ENCODE data around the gene RTN4R. TPM values are rescaled to one million over a fixed set of nuclear protein-coding genes. Genes with fewer than 3 reads are reported as not detected.
"Not testable (repeated sequence)": the region's sequence is repeated elsewhere in the genome, so short reads cannot be mapped to it uniquely, and the experiment has no call there.

The RTN4R gene
- 10 to 100 TPM in 2 of 6 donors, 1 to 10 TPM in 4; 2.6 to 13.0 (median 9.0) TPM for total RNA-seq

DNA sequence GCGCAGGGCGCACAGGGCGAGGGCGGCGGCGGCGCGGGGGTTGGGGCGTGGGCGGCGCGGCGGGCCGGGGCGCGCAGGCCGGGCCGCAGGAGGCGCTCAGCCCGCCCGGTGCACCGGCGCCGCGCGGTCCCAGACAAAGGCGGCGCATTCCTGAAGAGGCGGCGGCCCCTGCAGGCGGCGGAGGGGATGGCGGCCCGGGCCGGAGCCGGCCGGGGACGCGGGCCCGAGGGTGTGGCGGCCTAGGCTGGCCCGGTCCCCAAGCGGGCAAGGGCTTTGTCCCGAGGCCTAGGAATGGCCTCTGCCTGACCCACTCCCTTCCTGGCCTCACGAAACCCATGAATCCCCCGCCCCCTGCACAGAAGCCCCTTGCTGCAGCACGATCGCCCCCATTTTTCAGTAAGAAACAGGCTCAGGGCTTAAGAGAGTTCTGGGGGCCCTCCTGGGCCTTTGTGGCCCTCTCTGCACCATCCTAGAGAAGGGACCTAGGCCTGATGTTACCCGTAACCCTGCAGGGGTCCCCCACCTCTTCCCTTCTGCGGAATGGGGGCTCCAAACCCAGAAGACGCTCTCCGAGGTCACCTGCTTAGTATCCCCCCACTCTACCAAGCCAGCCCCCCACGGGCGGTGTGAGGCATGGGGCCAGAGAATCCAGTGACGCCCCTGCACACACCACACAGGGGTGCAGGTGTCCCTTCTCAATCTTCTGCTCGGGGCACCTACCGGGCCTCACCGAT, at the start of gene RTN4R:
TSS of gene RTN4R (minus strand) at position 40 of the 734 bp plus-strand sequence. CDS start 226 bp downstream, outside the sequence.
- no peaks in the 10 kb centered on the region for H3K9me3 ChIP-seq
- WGBS, 2 donors, result 72 to 87% methylated on average over 3 to 14 of the region's 58 CpGs
- H3K27me3 ChIP-seq, result no peaks in the 10 kb centered on the region
- peaks cover 13 to 20% (median 14%) of the 10 kb centered on the region in 4 donors for H3K4me1 ChIP-seq
- peak within 1 kb of the TSS; percentile 6 to 66 (median 60) for H3K4me3 ChIP-seq
- TF ChIP-seq, protein P1, sequence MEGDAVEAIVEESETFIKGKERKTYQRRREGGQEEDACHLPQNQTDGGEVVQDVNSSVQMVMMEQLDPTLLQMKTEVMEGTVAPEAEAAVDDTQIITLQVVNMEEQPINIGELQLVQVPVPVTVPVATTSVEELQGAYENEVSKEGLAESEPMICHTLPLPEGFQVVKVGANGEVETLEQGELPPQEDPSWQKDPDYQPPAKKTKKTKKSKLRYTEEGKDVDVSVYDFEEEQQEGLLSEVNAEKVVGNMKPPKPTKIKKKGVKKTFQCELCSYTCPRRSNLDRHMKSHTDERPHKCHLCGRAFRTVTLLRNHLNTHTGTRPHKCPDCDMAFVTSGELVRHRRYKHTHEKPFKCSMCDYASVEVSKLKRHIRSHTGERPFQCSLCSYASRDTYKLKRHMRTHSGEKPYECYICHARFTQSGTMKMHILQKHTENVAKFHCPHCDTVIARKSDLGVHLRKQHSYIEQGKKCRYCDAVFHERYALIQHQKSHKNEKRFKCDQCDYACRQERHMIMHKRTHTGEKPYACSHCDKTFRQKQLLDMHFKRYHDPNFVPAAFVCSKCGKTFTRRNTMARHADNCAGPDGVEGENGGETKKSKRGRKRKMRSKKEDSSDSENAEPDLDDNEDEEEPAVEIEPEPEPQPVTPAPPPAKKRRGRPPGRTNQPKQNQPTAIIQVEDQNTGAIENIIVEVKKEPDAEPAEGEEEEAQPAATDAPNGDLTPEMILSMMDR (IDR thresholded peaks at IDR 0.05), result peak; percentile 77 to 97 (median 92)
- no peak for TF ChIP-seq EP300 (IDR thresholded peaks at IDR 0.05)
- ATAC-seq (ENCODE audit: low FRiP score in 2 of 2), result peak; percentile 69 to 83
- DNase-seq, result peak; percentile 58 to 95
- H3K27ac ChIP-seq, result peak within 1 kb of the TSS in 1 of 4 donors; percentile 73
- no peaks in the 10 kb centered on the region for H3K36me3 ChIP-seq

DNA sequence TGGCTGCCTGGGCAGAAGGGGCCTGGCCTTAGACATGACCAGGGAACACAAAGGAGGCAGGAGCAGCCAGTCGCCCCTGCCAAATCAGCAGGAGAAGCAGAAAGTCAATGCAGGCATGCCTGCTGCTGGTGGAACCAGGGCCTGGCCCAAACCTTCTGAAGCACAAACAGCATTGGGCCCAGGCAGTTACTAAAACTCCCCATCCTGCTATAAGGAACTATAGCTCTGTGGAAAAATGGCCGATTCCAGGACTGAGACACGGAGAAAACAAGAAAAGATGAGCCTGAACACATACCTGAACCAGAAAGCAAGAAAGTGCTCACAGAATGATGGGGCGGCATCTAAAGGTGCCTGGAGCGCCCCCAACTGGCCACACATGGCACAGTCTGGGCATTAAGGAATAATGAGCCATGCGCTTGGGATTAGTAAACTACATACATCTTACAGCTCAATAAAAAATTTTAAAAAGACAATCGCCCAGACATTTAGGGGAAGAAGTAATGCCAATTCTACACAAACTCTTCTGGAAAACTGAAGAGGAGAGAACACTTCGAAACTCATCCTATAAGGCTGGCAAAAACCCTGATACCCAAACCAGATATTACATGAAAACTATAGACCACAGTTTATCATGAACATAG, 49.4 kb upstream of the RTN4R start:
- not testable (repeated sequence) for H3K4me3 ChIP-seq; H3K36me3 ChIP-seq; H3K9me3 ChIP-seq; H3K27me3 ChIP-seq; H3K27ac ChIP-seq; ATAC-seq (ENCODE audit: low FRiP score in 2 of 2)
- WGBS, 2 donors, result 54 to 62% methylated on average over 8 of the region's 8 CpGs
- H3K4me1 ChIP-seq, result peaks cover 25 to 41% (median 29%) of the 10 kb centered on the region in 4 donors
- peak in 1 of 2 donors; percentile 21 for DNase-seq
- TF ChIP-seq, protein P1 (IDR thresholded peaks at IDR 0.05), result peak in 5 of 6 experiments; percentile 16 to 43 (median 32)

DNA sequence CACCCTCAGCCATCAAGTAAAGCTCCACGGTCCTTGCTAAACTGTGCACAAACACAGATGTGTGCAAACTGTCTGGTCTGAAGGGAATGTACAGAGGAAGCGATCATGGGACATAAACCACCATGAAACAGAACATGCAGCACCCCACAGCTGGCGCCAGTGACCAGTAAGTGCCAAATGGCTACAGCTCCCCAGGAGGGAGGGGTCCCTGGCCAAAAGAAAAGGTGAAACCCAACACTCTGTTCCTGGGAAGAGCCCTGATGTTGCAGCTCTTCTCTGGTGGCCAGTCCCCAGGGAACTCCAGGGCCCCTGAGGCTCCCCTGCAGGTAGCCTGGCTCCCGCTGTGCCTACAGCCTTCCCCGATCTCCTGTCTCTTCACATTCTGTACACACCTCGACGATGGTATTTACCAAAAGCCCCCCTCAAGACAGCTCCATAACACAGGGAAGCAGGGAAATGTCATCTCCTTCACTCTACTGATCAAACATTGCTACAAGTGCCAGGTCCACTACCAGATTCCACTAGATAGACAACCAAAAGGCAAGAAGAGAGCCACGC, 48.8 kb upstream of the RTN4R start:
- WGBS, 2 donors, result 91 to 93% methylated on average over 8 of the region's 8 CpGs
- Histone ChIP-seq H3K27ac (no peak overlapping the region), H3K4me3 (no peak overlapping the region), H3K27me3 (no peaks in the 10 kb centered on the region), H3K9me3 (no peaks in the 10 kb centered on the region), H3K36me3 (peaks cover 0 to 8% (median 2%) of the 10 kb centered on the region in 4 donors), H3K4me1 (peaks cover 25 to 41% (median 29%) of the 10 kb centered on the region in 4 donors)
- TF ChIP-seq, protein P1 (IDR thresholded peaks at IDR 0.05), result no peak
- DNase-seq, result no peak
- no peak for ATAC-seq (ENCODE audit: low FRiP score in 2 of 2)

DNA sequence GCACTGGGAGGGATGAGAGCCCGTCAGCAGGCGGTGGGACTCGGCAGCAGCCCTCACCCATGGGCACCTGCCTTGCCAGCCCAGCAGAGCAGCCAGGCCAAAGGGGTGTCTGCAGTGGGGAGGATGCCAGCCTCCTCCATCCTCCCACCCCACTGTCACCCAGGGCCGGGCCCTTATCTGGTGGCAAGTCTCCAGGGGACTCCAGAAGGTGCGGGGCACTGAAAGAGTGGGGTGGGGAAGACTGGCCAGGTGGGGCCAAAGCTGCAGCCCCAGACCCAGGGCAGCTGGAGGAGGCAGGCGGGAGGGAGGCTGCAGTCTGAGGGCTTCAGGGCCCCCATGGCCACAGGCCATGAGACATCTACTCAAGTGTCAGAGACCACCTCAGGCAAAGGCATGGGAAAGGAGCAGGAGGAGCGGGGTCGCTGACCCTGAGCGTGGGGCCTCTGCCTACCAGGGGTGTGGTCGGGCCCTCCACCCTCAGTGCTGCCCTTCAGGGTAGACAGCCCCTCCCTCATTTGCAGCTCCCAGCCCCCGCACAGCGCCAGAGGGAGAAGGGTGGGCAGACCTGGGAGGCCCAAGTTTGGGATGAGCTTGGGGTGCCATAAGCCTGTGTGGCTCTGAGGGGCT, 48.2 kb upstream of the RTN4R start:
- Histone ChIP-seq H3K36me3 (peaks cover 0 to 8% (median 2%) of the 10 kb centered on the region in 4 donors), H3K9me3 (no peaks in the 10 kb centered on the region), H3K4me3 (no peak overlapping the region), H3K27ac (no peak overlapping the region), H3K4me1 (peaks cover 22 to 36% (median 28%) of the 10 kb centered on the region in 4 donors), H3K27me3 (no peaks in the 10 kb centered on the region)
- WGBS, 2 donors, result 85 to 96% methylated on average over 8 to 10 of the region's 12 CpGs
- no peak for TF ChIP-seq EP300 (IDR thresholded peaks at IDR 0.05)
- TF ChIP-seq POLR2A (IDR thresholded peaks at IDR 0.05), result no peak
- TF ChIP-seq POLR2AphosphoS5 (IDR thresholded peaks at IDR 0.05), result no peak
- DNase-seq (peak; percentile 10 to 52), ATAC-seq (ENCODE audit: low FRiP score in 2 of 2) (no peak)

Data from upper lobe of left lung (tissue), 6 donors.